ENCODE results near the gene SPACA7.

The SPACA7 gene

DNA sequence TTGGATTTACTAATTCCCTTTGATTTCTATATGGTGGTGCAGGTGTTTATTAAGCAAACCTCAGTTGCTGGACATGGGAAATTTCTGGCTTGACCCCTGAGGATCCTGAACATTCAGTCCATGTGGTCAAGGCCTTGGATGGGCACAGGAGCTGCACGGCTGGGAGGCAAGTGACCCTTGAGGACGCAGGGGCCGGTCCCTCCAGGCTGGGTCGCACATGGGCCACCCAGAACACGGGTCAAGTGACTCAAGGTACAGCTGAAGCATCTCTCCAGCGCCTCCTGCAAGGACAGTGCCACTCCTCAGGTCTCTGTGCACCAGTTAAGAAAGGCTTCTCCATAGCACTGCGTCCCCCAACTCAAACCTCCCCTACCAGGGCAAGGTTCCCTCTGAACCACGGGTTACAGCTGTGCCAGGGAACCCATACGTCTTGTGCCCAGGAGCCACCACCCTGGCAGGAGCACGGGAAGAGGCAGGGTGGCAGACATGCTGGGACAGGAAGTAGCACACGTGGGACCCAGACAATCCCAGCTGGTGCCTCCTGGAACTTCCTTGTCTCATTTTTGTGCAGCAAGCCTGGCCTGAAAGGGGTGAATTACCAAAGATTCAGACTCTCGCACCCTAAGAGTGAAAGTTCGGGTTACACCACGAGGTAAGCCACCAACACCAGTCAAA is 93.1 kb downstream of the SPACA7 start:
- no peak for DNase-seq

DNA sequence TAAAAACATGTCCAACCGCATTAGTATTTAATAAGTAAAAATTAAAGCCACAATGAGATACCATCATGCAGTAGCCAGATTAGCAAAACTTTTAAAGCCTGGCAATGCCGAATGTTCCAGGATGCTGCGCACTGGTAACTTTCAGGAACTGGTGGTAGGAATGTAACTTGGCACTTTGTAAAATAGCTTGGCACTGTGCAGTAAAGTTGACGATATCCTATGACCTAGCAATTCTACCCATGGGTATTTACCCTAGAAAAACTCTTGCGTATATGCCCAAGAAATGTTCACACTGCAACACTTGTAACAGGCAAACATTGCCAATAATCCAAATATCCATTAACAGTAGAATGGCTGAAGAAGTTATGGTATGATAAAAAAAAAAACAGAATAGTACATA is 97.7 kb downstream of the SPACA7 start:
- no peak for DNase-seq

DNA sequence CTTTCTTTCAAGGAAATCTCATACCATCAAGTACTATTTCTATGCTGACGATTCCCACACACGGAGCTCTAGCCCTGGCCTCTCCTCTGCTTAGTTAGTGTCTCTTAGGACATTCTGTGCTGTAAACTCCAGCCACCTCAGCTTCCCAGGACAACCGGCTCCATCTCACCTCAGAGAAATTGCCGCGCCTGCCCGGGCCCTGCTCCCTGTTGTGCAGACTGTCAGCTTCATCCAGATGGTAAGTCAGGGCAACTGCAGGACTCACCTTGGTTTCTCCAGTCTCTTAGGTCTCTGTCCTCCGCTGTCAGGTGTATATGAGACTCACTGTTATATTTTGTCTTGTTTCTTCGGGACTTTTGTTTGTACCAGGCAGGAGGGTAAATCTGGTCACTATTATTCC is 98.7 kb downstream of the SPACA7 start:
- no peak for DNase-seq

DNA sequence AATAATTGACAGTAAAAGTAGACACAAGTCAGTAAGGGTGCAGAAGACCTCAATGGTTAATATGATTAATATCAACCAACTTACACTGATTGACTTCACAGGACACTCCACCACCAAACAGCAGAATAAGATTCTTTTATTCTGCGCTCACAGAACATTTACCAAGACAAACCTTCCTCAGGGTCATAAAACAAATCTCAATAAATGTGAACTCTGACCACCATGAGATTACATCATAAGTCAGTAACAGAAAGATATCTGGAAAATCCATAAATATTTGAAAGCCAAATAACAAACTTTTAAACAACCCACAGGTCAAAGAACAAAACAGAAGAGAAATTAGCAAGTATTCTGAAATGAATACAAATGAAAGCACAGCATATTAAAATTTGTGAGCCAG is 99.7 kb downstream of the SPACA7 start:
- no peak for DNase-seq

DNA sequence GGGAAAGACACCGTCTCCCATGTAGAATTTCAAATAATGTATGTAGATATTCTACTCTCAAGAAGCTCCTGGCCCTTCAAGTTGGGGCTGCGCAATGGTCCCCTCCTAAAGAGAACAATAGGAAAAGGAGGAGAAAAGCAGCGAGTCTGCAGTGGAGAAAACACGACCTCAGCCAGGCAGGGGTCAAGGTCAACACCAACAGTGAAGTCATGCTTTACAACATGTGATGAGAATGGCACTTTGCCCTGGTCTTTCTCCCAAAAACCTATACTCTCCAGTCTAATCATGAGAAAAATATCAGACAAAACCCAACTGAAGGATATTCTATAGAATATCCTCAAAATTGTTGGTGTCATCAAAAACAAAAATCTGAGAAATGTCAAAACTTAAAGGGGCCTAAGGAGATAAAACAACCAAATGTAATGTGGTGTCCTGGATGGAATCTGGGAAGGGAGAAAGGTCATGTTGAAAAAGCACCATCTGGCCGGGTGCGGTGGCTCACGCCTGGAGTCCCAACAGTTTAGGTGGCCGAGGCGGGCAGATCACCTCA is 101.0 kb downstream of the SPACA7 start:
- no peak for DNase-seq

DNA sequence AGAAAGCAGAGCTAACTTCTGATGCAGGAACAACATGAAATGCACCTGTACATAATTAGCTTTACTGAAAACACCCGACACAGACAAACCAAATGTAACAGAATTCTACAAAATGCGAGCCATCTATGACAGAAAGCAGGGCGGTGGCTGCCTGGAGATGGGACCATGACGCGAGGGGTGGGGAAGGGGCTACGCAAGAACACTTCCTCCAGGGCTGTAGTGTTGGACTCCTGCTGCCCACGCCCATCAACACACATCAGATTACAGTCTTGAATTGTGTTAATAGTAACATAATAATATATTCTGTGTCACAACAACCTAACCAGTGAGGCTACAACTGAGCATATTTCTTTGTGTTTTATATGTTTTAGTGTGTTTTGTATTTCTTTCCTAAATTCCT is 103.2 kb downstream of the SPACA7 start:
- DNase-seq: no peak

DNA sequence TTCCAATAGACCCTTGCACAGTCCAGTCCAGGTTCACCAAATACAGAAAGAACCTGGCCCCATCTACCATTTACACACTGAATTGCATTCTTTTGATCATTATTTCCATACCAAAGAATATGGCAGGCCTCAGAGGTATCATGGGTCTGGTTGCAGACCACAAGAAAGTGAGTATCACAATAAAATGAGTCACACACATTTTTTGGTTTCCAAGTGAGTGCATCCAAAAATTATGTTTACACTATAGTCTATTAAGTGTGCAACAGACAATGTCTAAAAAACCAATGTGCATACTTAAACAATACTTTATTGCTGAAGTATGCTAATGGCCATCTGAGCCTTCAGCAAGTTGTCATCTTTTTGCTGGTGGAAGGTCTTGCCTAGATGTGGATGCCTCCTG is 105.3 kb downstream of the SPACA7 start:
- no peak for DNase-seq

DNA sequence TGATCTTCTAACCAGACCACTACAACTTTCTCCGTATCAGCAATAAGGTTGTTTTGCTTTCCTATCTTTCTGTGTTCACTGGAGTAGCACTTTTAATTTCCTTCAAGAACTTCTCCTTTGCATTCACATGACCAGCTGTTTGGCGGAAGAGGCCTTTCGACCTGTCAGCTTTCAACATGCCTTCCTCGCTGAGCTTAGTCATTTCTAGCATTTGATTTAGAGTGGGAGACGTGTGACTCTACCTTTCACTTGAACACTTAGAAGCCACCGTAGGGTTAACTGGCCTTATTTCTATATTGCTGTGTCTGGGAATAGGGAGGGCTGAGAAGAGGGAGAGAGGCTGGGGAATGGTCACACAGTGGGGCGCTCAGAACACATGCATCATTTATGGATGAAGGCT is 107.1 kb downstream of the SPACA7 start:
- no peak for DNase-seq

Data from COR-L47 (cell line).